ENCODE measurements around the gene FAM50A.

Gene FAM50A

GRCh38 chrX:154481911-154482601 lies 38.1 kb downstream of the FAM50A start:
- Histone ChIP-seq H3K4me3 (ENCODE audit: insufficient read length, low read depth) (no peak overlapping the region), H3K4me1 (ENCODE audit: insufficient read depth, insufficient read length) (no peaks in the 10 kb centered on the region)
- DNase-seq (ENCODE audit: low read depth, low spot score) = no peak

GRCh38 chrX:154482786-154483185 lies 38.8 kb downstream of the FAM50A start:
- H3K4me1 ChIP-seq (ENCODE audit: insufficient read depth, insufficient read length) = no peaks in the 10 kb centered on the region

More at GRCh38 chrX:154481911-154482601, 38.1 kb downstream of the FAM50A start:
- Histone ChIP-seq H3K9ac (ENCODE audit: insufficient read length, low read depth) (no peak overlapping the region), H3K27me3 (ENCODE audit: insufficient read depth, insufficient read length) (no peaks in the 10 kb centered on the region), H3K36me3 (ENCODE audit: insufficient read depth, insufficient read length, low read length) (peaks cover 21% of the 10 kb centered on the region), H3K9me3 (ENCODE audit: insufficient read depth, low read length) (no peaks in the 10 kb centered on the region)
- TF ChIP-seq SUZ12 (IDR thresholded peaks at IDR 0.05; ENCODE audit: extremely low read depth, insufficient read depth, insufficient read length) (no peak), YY1 (IDR thresholded peaks at IDR 0.05; ENCODE audit: insufficient read depth, insufficient read length) (no peak), ZNF274 (IDR thresholded peaks at IDR 0.05; ENCODE audit: low read depth, low read length) (no peak)

GRCh38 chrX:154483325-154483724 lies 39.4 kb downstream of the FAM50A start:
- H3K36me3 ChIP-seq (ENCODE audit: insufficient read depth, insufficient read length, low read length) = peaks cover 26% of the 10 kb centered on the region
- TF ChIP-seq SUZ12 (IDR thresholded peaks at IDR 0.05; ENCODE audit: extremely low read depth, insufficient read depth, insufficient read length) (no peak), ZNF274 (IDR thresholded peaks at IDR 0.05; ENCODE audit: low read depth, low read length) (no peak), YY1 (IDR thresholded peaks at IDR 0.05; ENCODE audit: insufficient read depth, insufficient read length) (no peak)
- no peaks in the 10 kb centered on the region for H3K4me1 ChIP-seq (ENCODE audit: insufficient read depth, insufficient read length)

More at GRCh38 chrX:154482786-154483185, 38.8 kb downstream of the FAM50A start:
- peaks cover 25% of the 10 kb centered on the region for H3K36me3 ChIP-seq (ENCODE audit: insufficient read depth, insufficient read length, low read length)
- DNase-seq (ENCODE audit: low read depth, low spot score) = no peak
- H3K27me3 ChIP-seq (ENCODE audit: insufficient read depth, insufficient read length) = no peaks in the 10 kb centered on the region
- TF ChIP-seq SUZ12 (IDR thresholded peaks at IDR 0.05; ENCODE audit: extremely low read depth, insufficient read depth, insufficient read length) (no peak), ZNF274 (IDR thresholded peaks at IDR 0.05; ENCODE audit: low read depth, low read length) (no peak), YY1 (IDR thresholded peaks at IDR 0.05; ENCODE audit: insufficient read depth, insufficient read length) (no peak)
- no peak overlapping the region for H3K4me3 ChIP-seq (ENCODE audit: insufficient read length, low read depth)
- H3K9me3 ChIP-seq (ENCODE audit: insufficient read depth, low read length) = no peaks in the 10 kb centered on the region
- H3K9ac ChIP-seq (ENCODE audit: insufficient read length, low read depth) = no peak overlapping the region

GRCh38 chrX:154484255-154485149 lies 40.6 kb downstream of the FAM50A start:
- TF ChIP-seq SUZ12 (IDR thresholded peaks at IDR 0.05; ENCODE audit: extremely low read depth, insufficient read depth, insufficient read length) (no peak), YY1 (IDR thresholded peaks at IDR 0.05; ENCODE audit: insufficient read depth, insufficient read length) (no peak), ZNF274 (IDR thresholded peaks at IDR 0.05; ENCODE audit: low read depth, low read length) (no peak)
- Histone ChIP-seq H3K36me3 (ENCODE audit: insufficient read depth, insufficient read length, low read length) (peaks cover 29% of the 10 kb centered on the region), H3K9ac (ENCODE audit: insufficient read length, low read depth) (no peak overlapping the region), H3K4me1 (ENCODE audit: insufficient read depth, insufficient read length) (no peaks in the 10 kb centered on the region), H3K9me3 (ENCODE audit: insufficient read depth, low read length) (no peaks in the 10 kb centered on the region), H3K4me3 (ENCODE audit: insufficient read length, low read depth) (no peak overlapping the region), H3K27me3 (ENCODE audit: insufficient read depth, insufficient read length) (no peaks in the 10 kb centered on the region)
- DNase-seq (ENCODE audit: low read depth, low spot score) = no peak

More at GRCh38 chrX:154483325-154483724, 39.4 kb downstream of the FAM50A start:
- H3K27me3 ChIP-seq (ENCODE audit: insufficient read depth, insufficient read length) = no peaks in the 10 kb centered on the region
- no peak overlapping the region for H3K9ac ChIP-seq (ENCODE audit: insufficient read length, low read depth)
- no peak for DNase-seq (ENCODE audit: low read depth, low spot score)
- no peaks in the 10 kb centered on the region for H3K9me3 ChIP-seq (ENCODE audit: insufficient read depth, low read length)
- H3K4me3 ChIP-seq (ENCODE audit: insufficient read length, low read depth) = no peak overlapping the region

- Histone ChIP-seq H3K9me3 (ENCODE audit: insufficient read depth, low read length) (no peaks in the 10 kb centered on the region), H3K4me1 (ENCODE audit: insufficient read depth, insufficient read length) (no peaks in the 10 kb centered on the region), H3K9ac (ENCODE audit: insufficient read length, low read depth) (peak overlapping the region; percentile 70), H3K36me3 (ENCODE audit: insufficient read depth, insufficient read length, low read length) (peaks cover 29% of the 10 kb centered on the region), H3K27me3 (ENCODE audit: insufficient read depth, insufficient read length) (no peaks in the 10 kb centered on the region), H3K4me3 (ENCODE audit: insufficient read length, low read depth) (peak overlapping the region; percentile 46)
- no peak for DNase-seq (ENCODE audit: low read depth, low spot score)
- TF ChIP-seq YY1 (IDR thresholded peaks at IDR 0.05; ENCODE audit: insufficient read depth, insufficient read length) (no peak), SUZ12 (IDR thresholded peaks at IDR 0.05; ENCODE audit: extremely low read depth, insufficient read depth, insufficient read length) (no peak), ZNF274 (IDR thresholded peaks at IDR 0.05; ENCODE audit: low read depth, low read length) (no peak)
Observed at GRCh38 chrX:154485150-154486051, 41.5 kb downstream of the FAM50A start.

GRCh38 chrX:154486052-154486395 lies 42.1 kb downstream of the FAM50A start:
- Histone ChIP-seq H3K4me1 (ENCODE audit: insufficient read depth, insufficient read length) (no peaks in the 10 kb centered on the region), H3K9me3 (ENCODE audit: insufficient read depth, low read length) (no peaks in the 10 kb centered on the region)

More at GRCh38 chrX:154486052-154486395, 42.1 kb downstream of the FAM50A start:
- H3K9ac ChIP-seq (ENCODE audit: insufficient read length, low read depth) = peak overlapping the region; percentile 70
- H3K4me3 ChIP-seq (ENCODE audit: insufficient read length, low read depth) = peak overlapping the region; percentile 46
- H3K36me3 ChIP-seq (ENCODE audit: insufficient read depth, insufficient read length, low read length) = peaks cover 29% of the 10 kb centered on the region
- no peak for DNase-seq (ENCODE audit: low read depth, low spot score)
- H3K27me3 ChIP-seq (ENCODE audit: insufficient read depth, insufficient read length) = no peaks in the 10 kb centered on the region
- TF ChIP-seq ZNF274 (IDR thresholded peaks at IDR 0.05; ENCODE audit: low read depth, low read length) = no peak
- no peak for TF ChIP-seq YY1 (IDR thresholded peaks at IDR 0.05; ENCODE audit: insufficient read depth, insufficient read length)
- TF ChIP-seq SUZ12 (IDR thresholded peaks at IDR 0.05; ENCODE audit: extremely low read depth, insufficient read depth, insufficient read length) = no peak

Data from NT2/D1 (cell line).